Neural progenitor cell (in vitro differentiated cells): ENCODE measurements around the gene IQSEC1.

Source experiments
- EZH2 ChIP-seq: fragments of 200-600 bp; sonication (generic); IDR thresholded peaks from 2 replicates; pipeline ENCODE4 v1.6.1; 2017; ENCODE audit warnings: antibody characterized with exemption, mild to moderate bottlenecking, moderate library complexity
- EZH2phosphoT487 ChIP-seq: fragments of 200-600 bp; sonication (generic); IDR thresholded peaks from 2 replicates; pipeline ENCODE4 v1.6.1; 2017; ENCODE audit warnings: antibody characterized with exemption
- TF ChIP-seq, protein P1 (sequence below): fragments of 200-600 bp; sonication (generic); IDR thresholded peaks from 2 replicates; pipeline ENCODE4 v1.5.1; 2017; ENCODE audit warnings: antibody characterized with exemption, mild to moderate bottlenecking

GRCh38 chr3:13115991-13116390, 42.8 kb upstream of the IQSEC1 start:
- TF ChIP-seq, protein P1, sequence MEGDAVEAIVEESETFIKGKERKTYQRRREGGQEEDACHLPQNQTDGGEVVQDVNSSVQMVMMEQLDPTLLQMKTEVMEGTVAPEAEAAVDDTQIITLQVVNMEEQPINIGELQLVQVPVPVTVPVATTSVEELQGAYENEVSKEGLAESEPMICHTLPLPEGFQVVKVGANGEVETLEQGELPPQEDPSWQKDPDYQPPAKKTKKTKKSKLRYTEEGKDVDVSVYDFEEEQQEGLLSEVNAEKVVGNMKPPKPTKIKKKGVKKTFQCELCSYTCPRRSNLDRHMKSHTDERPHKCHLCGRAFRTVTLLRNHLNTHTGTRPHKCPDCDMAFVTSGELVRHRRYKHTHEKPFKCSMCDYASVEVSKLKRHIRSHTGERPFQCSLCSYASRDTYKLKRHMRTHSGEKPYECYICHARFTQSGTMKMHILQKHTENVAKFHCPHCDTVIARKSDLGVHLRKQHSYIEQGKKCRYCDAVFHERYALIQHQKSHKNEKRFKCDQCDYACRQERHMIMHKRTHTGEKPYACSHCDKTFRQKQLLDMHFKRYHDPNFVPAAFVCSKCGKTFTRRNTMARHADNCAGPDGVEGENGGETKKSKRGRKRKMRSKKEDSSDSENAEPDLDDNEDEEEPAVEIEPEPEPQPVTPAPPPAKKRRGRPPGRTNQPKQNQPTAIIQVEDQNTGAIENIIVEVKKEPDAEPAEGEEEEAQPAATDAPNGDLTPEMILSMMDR = no peak
- TF ChIP-seq EZH2phosphoT487 = no peak
- no peak for TF ChIP-seq EZH2
